Subcutaneous abdominal adipose tissue (tissue), 5 donors: Measurements from ENCODE around the gene SYNDIG1.

ENCODE experiments used
- H3K27ac ChIP-seq: one replicate; pipeline ENCODE4 v1.7.0; 2013; ENCODE audit warnings: low read depth, mild to moderate bottlenecking, inconsistent platforms, low read length, moderate library complexity
- H3K27me3 ChIP-seq, 5 donors: one replicate each; pipeline ENCODE4 v1.7.0; 2013; ENCODE audit warnings: low read length in 5 of 5, inconsistent platforms in 1 of 5; ENCODE audit not compliant: control insufficient read depth in 5 of 5, insufficient read depth in 4 of 5
- H3K36me3 ChIP-seq, 5 donors: one replicate each; pipeline ENCODE4 v1.7.0; 2013; ENCODE audit warnings: low read length in 5 of 5; ENCODE audit not compliant: control insufficient read depth in 5 of 5, insufficient read depth in 5 of 5
- H3K4me1 ChIP-seq, 5 donors: one replicate each; pipeline ENCODE4 v1.7.0; 2013; ENCODE audit warnings: low read length in 5 of 5, mild to moderate bottlenecking in 3 of 5, moderate library complexity in 1 of 5; ENCODE audit not compliant: control insufficient read depth in 5 of 5, insufficient read depth in 5 of 5
- H3K4me3 ChIP-seq, 5 donors: one replicate each; pipeline ENCODE4 v1.7.0; 2013; ENCODE audit warnings: low read length in 5 of 5, low read depth in 1 of 5
- H3K9ac ChIP-seq, 5 donors: one replicate each; pipeline ENCODE4 v1.7.0; 2013; ENCODE audit warnings: low read length in 5 of 5, mild to moderate bottlenecking in 4 of 5, moderate library complexity in 3 of 5
- H3K9me3 ChIP-seq, 5 donors: one replicate each; pipeline ENCODE4 v1.7.0; 2013; ENCODE audit warnings: low read length in 5 of 5; ENCODE audit not compliant: control insufficient read depth in 5 of 5
- donor health status: healthy.
- donor health status: healthy.
- donor health status: healthy.
- donor health status: healthy.
- donor health status: healthy.

SYNDIG1 gene

DNA sequence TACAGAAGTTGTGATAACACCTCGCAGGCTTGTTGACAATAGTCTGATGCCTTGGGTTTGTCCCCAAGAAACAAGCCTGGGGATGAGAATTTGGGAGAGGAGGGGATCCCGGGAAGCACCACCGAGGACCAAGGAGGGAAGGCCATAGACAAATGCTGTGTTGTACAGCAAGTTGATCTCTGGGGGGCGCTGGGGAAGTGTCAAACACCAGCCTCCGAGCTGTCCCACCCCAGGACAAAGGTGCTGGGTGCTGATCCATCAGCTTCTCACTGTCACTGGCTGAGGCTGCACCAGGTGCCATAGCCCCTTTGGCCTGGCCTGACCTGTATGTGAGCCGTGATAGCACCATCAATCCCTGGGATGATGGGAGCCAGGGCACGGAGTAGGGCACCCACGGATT, 64.0 kb downstream of the SYNDIG1 start:
- no peaks in the 10 kb centered on the region for H3K4me1 ChIP-seq
- peaks cover 0 to 3% (median 0%) of the 10 kb centered on the region in 5 donors for H3K9me3 ChIP-seq
- H3K27ac ChIP-seq = no peak overlapping the region
- H3K4me3 ChIP-seq = no peak overlapping the region
- H3K36me3 ChIP-seq = no peaks in the 10 kb centered on the region
- no peak overlapping the region for H3K9ac ChIP-seq
- H3K27me3 ChIP-seq = no peaks in the 10 kb centered on the region

DNA sequence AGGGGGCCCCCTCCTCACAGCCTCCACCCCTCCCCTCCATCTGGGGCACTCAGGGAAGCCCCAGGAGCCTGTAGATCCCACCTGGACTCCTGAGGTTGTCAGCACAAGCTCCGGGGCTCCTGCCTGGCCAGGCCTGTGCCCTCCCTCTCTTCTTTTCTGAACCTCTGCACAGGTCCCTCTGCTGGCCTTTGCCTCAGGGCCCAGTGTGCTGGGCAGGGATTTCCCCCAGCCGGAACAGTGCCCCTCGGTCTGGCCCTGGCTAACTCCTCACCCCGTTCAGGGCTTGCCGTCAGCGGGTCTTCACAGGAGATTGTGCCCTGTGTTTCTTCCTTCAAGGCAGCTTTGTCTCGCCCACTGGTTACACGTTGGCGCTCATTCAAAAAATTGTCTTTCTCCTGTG, 64.9 kb downstream of the SYNDIG1 start:
- Histone ChIP-seq H3K27me3 (no peaks in the 10 kb centered on the region), H3K4me3 (no peak overlapping the region), H3K9me3 (peaks cover 0 to 3% (median 0%) of the 10 kb centered on the region in 5 donors), H3K4me1 (no peaks in the 10 kb centered on the region), H3K36me3 (no peaks in the 10 kb centered on the region), H3K27ac (no peak overlapping the region), H3K9ac (no peak overlapping the region)

DNA sequence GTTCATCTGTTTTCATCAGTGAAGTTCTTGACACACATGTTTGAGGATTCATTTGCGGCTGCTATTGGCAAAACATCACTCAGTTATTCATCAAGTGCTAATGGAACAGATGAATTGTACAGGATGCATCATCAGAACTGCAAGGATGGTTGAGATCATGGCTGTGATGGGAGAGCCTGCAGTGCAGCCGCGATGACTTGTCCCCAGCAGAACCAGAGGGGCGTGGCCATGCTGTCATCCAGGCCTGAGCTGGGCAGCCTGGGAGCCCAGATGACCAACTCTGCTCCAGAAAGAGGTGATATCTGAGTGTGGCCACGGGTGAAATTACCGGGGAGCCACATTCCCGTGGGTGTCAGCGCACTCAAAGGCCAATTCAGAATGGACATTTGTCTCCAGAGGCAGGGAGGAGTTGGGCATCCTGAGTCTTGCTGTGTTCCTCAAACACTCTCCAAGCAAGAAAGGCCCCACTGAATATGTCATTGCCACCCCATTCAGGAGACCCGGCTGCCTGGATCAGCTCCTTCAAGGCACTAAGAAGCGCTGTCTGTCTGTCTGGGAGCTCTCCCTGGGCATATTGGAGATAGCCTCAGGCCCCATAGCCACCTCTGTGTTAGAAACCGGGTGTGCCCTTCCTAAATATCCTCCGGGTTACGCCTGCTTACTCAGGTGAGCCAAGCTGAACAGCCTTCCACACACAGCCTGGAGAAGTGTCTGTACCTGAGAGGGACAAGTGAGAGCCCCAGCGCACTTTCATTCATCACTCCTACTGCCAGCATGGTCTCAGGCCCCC, 66.7 kb downstream of the SYNDIG1 start:
- Histone ChIP-seq H3K27me3 (no peaks in the 10 kb centered on the region), H3K36me3 (no peaks in the 10 kb centered on the region), H3K4me3 (no peak overlapping the region), H3K9ac (no peak overlapping the region), H3K27ac (no peak overlapping the region), H3K4me1 (no peaks in the 10 kb centered on the region), H3K9me3 (peaks cover 0 to 3% (median 0%) of the 10 kb centered on the region in 5 donors)

- Histone ChIP-seq H3K4me1 (no peaks in the 10 kb centered on the region), H3K9ac (no peak overlapping the region), H3K4me3 (no peak overlapping the region), H3K27me3 (no peaks in the 10 kb centered on the region), H3K9me3 (peaks cover 0 to 3% (median 0%) of the 10 kb centered on the region in 5 donors), H3K27ac (no peak overlapping the region), H3K36me3 (no peaks in the 10 kb centered on the region)
Observed at GRCh38 chr20:24537210-24537609, 67.8 kb downstream of the SYNDIG1 start.

- no peak overlapping the region for H3K9ac ChIP-seq
- H3K9me3 ChIP-seq = peaks cover 0 to 9% (median 4%) of the 10 kb centered on the region in 5 donors
- H3K27ac ChIP-seq = no peak overlapping the region
- H3K36me3 ChIP-seq = no peaks in the 10 kb centered on the region
- H3K4me3 ChIP-seq = no peak overlapping the region
- H3K4me1 ChIP-seq = no peaks in the 10 kb centered on the region
- H3K27me3 ChIP-seq = peaks cover 0 to 4% (median 0%) of the 10 kb centered on the region in 5 donors
Observed at GRCh38 chr20:24542721-24543120, 73.3 kb downstream of the SYNDIG1 start.

GRCh38 chr20:24543168-24543567, 73.7 kb downstream of the SYNDIG1 start:
- H3K9me3 ChIP-seq = peaks cover 0 to 9% (median 4%) of the 10 kb centered on the region in 5 donors
- no peaks in the 10 kb centered on the region for H3K36me3 ChIP-seq
- no peaks in the 10 kb centered on the region for H3K4me1 ChIP-seq
- no peak overlapping the region for H3K9ac ChIP-seq
- no peak overlapping the region for H3K27ac ChIP-seq
- H3K27me3 ChIP-seq = peaks cover 0 to 7% (median 0%) of the 10 kb centered on the region in 5 donors
- H3K4me3 ChIP-seq = no peak overlapping the region

- no peaks in the 10 kb centered on the region for H3K4me1 ChIP-seq
- H3K36me3 ChIP-seq = no peaks in the 10 kb centered on the region
- no peak overlapping the region for H3K4me3 ChIP-seq
- H3K27me3 ChIP-seq = peaks cover 0 to 7% (median 0%) of the 10 kb centered on the region in 5 donors
- no peak overlapping the region for H3K27ac ChIP-seq
- H3K9ac ChIP-seq = no peak overlapping the region
- H3K9me3 ChIP-seq = peaks cover 0 to 9% (median 4%) of the 10 kb centered on the region in 5 donors
Observed at GRCh38 chr20:24543741-24544140, 74.3 kb downstream of the SYNDIG1 start.

DNA sequence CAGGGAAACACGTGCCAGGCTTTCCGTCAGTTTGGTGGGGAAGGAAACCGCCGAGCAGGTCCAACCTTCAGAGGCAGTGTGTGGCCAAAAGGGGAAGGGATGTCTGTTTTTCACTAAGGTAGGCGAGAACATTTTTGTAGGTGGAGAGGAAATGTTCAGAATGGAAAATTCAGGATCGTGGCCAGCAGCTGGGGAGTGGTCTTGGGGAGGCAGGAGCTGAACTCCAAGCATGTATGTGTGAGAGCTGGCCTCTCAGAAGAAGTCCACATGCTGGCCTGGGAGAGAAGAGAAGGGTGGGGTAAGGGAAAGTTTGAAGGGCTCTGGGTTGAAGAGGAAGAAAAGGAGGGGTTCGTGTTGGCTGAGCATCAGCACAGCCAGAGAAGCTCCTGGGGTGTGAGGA, 74.9 kb downstream of the SYNDIG1 start:
- H3K9me3 ChIP-seq = peaks cover 0 to 9% (median 4%) of the 10 kb centered on the region in 5 donors
- H3K4me1 ChIP-seq = no peaks in the 10 kb centered on the region
- peaks cover 0 to 7% (median 0%) of the 10 kb centered on the region in 5 donors for H3K27me3 ChIP-seq
- no peak overlapping the region for H3K9ac ChIP-seq
- no peaks in the 10 kb centered on the region for H3K36me3 ChIP-seq
- no peak overlapping the region for H3K4me3 ChIP-seq
- H3K27ac ChIP-seq = no peak overlapping the region

DNA sequence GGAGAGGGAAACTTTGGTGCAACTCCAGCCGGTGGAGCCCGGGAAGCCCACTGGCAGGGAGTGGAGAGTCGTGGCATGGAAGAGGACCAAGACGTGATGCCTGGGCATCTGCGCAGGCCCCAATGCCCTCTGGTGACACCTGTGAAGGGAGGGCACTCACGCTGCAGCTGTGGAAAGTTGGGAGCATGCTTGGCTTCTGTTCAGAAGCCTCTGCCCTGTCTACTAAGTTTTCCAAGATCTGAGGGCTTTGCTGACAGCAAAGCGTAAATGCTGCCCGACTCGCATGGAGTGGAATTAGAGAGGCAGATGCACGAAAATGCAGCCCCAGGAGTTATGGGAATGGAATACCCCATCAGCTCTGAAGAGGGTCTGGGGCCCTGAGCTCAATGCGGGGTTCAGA, 75.7 kb downstream of the SYNDIG1 start:
- Histone ChIP-seq H3K9me3 (peaks cover 0 to 9% (median 4%) of the 10 kb centered on the region in 5 donors), H3K4me3 (no peak overlapping the region), H3K27ac (no peak overlapping the region), H3K9ac (no peak overlapping the region), H3K27me3 (peaks cover 0 to 8% (median 0%) of the 10 kb centered on the region in 5 donors), H3K4me1 (no peaks in the 10 kb centered on the region), H3K36me3 (no peaks in the 10 kb centered on the region)

- no peaks in the 10 kb centered on the region for H3K4me1 ChIP-seq
- peaks cover 0 to 8% (median 0%) of the 10 kb centered on the region in 5 donors for H3K27me3 ChIP-seq
- no peak overlapping the region for H3K27ac ChIP-seq
- H3K36me3 ChIP-seq = no peaks in the 10 kb centered on the region
- H3K4me3 ChIP-seq = peak overlapping the region in 1 of 5 donors; percentile 2
- no peak overlapping the region for H3K9ac ChIP-seq
- H3K9me3 ChIP-seq = peaks cover 0 to 9% (median 4%) of the 10 kb centered on the region in 5 donors
Observed at GRCh38 chr20:24546232-24546892, 76.9 kb downstream of the SYNDIG1 start.
